ENCODE data around the gene STAG3.
"Not testable (repeated sequence)": the region's sequence is repeated elsewhere in the genome, so short reads cannot be mapped to it uniquely, and the experiment has no call there.

Gene STAG3, protein sequence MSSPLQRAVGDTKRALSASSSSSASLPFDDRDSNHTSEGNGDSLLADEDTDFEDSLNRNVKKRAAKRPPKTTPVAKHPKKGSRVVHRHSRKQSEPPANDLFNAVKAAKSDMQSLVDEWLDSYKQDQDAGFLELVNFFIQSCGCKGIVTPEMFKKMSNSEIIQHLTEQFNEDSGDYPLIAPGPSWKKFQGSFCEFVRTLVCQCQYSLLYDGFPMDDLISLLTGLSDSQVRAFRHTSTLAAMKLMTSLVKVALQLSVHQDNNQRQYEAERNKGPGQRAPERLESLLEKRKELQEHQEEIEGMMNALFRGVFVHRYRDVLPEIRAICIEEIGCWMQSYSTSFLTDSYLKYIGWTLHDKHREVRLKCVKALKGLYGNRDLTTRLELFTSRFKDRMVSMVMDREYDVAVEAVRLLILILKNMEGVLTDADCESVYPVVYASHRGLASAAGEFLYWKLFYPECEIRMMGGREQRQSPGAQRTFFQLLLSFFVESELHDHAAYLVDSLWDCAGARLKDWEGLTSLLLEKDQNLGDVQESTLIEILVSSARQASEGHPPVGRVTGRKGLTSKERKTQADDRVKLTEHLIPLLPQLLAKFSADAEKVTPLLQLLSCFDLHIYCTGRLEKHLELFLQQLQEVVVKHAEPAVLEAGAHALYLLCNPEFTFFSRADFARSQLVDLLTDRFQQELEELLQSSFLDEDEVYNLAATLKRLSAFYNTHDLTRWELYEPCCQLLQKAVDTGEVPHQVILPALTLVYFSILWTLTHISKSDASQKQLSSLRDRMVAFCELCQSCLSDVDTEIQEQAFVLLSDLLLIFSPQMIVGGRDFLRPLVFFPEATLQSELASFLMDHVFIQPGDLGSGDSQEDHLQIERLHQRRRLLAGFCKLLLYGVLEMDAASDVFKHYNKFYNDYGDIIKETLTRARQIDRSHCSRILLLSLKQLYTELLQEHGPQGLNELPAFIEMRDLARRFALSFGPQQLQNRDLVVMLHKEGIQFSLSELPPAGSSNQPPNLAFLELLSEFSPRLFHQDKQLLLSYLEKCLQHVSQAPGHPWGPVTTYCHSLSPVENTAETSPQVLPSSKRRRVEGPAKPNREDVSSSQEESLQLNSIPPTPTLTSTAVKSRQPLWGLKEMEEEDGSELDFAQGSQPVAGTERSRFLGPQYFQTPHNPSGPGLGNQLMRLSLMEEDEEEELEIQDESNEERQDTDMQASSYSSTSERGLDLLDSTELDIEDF

DNA sequence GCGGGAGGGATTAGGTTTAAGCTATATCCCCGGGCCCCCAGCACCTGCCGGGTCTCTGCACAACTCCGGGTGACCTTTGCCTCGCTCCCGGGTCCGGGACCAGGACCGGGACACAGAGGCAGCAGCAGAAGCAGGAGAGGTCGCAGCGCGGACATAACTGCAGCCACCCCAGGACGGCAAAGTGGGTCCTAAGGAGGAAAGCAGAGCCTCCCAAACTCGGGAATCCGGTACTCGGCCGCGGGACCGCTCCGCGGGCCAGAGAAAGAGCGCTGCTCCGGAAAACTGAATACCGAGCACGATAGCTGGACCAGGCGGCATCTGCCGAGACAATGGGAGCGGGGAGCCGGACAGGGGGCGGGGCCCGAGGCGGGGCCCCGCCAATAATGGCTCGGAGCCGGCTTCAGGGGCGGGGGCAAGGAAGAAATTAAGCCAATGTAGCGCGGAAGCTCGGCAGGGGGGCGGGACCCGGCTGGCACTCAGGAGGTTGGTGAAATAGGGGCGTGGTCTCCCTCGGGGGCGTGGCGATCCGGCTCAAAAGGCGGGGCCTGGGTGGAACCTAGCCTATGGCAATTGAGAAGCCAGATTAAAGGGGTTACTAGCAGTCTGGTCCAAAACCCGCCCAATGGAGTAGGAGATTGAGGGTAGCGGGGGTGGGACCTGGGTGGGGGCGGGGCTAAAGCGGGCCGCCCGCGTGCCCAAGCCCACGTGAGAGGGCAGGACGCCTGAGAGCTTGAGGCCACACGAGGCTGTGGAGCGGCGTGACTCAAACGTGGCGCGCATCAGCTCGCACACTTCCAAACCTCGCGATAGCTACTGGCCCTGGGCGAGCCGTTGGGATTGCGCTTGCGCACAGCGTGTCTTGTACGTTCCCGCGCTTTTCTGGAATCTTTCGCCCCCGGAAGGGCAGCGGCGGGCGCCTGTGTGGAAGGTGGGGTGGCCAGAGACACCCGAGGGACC is at the start of gene STAG3, which contains the start of gene GPC2:
TSS of gene STAG3 (plus strand) at position 874 of the 957 bp plus-strand sequence. CDS start 2,639 bp downstream, outside the sequence.
TSS of gene GPC2 (minus strand) at position 337 of the 957 bp plus-strand sequence. CDS start at position 155, 182 bp downstream.
- DNase-seq = peak; percentile 90

- no peak for DNase-seq
These were observed 49.1 kb upstream of the STAG3 start for GRCh38 chr7:100128637-100128963.

DNA sequence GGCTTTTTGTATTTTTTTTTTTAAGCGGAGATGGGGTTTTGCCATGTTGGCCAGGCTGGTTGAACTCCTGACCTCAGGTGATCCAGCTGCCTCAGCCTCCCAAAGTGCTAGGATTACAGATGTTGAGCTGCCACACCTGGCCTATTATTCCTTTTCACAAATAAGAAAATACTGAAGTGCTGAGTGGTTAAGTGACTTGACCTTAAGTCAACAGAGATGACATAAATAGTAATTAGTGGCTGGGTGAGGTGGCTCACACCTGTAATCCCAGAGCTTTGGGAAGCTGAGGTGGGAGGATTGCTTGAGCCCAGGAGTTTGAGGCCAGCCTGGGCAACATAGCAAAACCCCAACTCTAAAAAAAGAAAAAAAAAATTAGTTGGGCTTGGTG is 47.5 kb upstream of the STAG3 start:
- not testable (repeated sequence) for DNase-seq

DNA sequence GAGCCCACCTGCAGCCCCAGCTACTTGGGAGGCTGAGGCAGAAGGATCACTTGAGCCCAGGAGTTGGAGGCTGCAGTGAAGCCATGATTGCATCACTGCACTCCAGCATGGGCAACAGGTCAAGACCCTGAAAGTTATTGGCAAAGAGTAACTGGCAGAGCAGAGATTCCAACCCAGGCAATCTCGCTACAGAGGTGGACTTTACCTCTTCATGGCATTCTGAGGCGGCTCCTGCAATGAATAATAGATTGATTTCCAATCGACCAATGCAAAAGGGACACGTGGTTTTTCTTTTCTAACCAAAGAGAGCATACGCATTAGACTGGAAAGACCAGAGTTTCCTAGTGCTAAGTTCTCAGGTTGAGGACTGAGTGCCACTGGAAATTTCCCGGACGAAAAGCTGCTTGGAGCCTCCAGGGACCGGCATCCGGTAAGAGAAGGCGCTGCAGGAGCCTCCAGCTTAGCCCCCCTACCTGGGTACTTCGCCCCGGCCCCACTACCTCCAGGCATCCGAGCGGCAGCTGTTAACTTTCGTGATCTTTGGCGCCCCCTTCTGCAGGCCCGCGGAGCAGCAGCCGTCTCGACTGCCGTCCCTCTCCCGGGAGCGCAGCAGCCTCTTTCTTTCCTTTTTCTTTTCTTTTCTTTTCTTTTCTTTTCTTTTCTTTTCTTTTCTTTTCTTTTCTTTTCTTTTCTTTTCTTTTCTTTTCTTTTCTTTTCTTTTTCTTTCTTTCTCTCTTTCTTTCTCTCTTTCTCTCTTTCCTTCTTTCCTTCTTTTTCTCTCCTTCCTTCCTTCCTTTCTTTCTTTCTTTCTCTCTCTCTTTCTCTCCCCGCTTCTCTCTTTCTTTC is 46.9 kb upstream of the STAG3 start:
- no peak for DNase-seq

GRCh38 chr7:100132126-100132525 is 45.6 kb upstream of the STAG3 start:
- DNase-seq = no peak

GRCh38 chr7:100132697-100133151 is 45.0 kb upstream of the STAG3 start:
- DNase-seq = peak; percentile 16

DNA sequence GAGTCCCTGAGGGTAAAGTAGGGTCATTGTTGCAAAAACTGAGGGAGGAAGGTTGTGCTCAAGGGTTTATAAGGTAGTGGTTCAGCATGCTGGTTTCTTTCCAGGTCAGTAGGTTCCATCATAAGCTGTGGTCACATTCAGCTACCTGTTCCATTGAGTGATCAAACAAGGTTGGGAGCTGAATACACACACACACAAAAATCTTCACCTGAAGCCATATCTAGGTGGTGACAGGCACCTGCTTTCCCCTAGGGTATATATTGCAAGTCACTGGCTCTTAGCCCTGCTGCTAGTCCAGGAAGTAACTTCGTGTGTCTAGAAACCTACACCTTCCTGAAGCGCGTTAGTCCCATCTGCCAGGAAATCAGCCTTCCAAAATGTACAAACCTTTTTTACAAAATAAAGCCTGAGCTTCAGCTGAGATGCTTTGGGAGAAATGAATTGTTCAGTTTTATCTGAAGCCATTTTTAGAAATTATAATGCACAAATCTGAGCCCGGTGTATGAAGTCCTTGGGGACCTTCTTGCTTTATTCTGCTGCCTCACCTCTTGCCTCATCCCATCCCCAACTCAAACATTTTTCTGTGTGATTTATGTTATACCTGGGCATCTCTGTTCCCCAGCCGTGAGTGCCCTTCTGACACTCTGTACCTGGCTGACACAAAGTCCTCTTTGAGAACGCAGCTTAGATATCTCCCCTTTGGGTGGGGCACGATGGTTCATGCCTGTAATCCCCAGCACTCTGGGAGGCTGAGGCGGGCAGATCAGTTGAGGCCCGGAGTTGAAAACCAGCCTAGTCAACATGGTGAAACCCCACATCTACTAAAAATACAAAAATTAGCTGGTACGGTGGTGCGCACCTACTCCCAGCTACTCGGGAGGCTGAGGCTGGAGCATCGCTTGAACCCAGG is 39.6 kb upstream of the STAG3 start:
- DNase-seq = no peak

GRCh38 chr7:100141555-100141949 is 36.2 kb upstream of the STAG3 start:
- no peak for DNase-seq

DNA sequence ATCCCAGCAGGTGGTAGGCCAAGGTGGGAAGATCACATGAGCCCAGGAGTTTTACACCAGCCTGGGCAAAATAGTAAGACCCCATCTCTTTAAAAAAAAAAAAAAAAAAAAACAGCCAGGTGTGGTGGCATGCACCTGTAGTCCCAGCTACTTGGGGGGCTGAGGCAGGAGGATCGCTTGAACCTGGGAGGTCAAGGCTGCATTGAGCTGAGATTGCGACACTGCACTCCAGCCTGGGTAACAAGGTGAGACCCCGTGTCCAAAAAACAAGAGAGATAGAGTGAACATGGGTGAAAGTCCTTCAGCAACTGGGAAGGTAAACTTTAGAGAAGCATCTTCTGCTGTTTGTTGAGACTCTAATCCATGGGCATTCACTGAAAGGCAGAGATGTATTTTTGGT is 35.3 kb upstream of the STAG3 start:
- no peak for DNase-seq

GRCh38 chr7:100146350-100146749 is 31.4 kb upstream of the STAG3 start:
- DNase-seq = not testable (repeated sequence)

DNA sequence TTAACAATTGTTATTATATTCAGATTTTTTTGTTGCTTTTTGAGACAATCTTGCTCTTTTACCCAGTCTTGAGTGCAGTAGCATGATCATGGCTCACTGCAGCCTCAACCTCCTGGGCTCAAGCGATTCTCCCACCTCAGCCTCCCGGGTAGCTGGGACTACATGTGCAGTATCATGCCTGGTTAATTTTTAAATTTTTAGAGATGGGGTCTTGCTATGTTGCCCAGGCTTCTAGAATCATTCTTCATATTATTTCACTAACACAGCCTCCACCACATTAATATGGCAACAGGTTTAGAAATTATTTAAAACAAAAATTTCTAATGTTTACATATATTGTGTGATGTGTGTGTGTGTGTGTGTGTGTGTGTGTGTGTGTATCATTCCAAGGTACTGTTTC is 30.4 kb upstream of the STAG3 start:
- DNase-seq = no peak

DNA sequence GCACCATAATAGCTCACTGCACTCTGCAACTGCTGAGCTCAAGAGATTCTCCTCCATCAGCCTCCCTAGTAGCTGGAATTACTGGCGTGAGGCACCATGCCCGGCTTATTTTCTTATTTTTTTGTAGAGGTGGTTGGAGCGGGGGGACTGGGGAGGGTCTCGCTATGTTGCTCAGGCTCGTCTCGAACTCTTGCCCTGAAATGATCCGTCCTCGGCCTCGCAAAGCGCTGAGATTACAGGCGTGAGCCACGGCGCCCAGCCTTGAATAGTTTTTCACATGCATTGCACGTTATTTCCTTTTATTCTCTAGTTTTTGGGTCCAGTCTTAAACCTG is 29.5 kb upstream of the STAG3 start:
- no peak for DNase-seq

- peak; percentile 97 for DNase-seq
These were observed 29.0 kb upstream of the STAG3 start, which contains the start of gene LAMTOR4 for GRCh38 chr7:100148559-100149328. TSS of gene LAMTOR4 (plus strand) at chr7:100148918. CDS start at chr7:100148973, 55 bp downstream.

DNA sequence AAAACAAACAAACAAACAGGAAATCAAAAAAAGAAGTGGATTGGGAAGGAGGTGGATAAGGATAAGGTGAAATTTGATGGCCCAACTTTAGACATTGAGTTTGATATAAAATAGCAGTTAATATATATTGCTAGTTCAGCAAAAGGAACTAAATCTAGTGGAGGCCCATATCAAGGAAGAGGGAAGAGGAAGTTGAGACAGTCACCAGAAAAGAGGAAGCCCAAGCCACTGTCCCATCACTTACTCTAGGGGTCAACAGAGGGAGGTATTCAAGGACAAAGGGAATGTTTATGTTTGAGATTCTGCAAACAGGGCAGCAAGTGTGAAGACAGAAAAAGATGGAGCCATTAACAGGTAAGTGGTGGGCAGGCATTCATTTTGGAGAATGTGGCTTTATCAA is 25.3 kb upstream of the STAG3 start:
- DNase-seq = no peak

- DNase-seq = no peak
These were observed 24.6 kb upstream of the STAG3 start for GRCh38 chr7:100152937-100153666.

DNA sequence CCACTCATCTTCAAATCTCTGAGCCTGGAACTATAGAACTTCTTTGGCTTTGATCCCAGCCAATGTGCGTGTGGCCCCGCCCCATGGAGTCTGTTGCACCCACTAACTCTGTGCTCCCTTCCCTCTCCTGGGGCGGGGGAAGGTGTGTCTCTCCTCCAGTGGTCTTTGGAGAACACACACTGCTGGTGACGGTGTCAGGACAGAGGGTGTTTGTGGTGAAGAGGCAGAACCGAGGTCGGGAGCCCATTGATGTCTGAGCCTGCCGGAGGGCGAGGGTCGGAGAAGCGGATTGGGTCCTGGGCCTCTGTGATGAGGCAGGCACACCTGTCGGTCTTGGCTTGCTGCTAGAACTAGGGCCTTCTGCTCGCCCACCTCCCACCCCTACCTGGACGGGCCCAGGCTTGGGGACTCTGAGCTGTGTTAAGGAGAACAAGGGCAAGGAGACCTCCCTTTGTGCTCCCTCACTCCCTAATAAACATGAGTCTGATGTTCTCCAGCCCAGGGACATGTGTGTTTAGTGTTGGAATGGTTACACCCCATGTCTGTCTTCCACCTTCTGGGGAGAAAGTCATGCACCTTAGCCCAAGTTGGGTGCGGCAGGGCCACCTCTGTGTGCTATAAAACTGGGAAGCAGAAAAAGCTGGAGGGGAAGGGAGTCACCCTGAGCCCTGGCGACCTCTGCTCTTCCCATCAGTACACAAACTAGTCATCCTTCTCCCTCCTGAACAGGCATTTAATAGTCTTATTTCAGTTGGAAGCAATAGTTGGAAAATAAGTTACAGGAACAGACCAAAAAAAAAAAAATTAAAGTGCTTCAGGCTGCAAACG is 23.8 kb upstream of the STAG3 start:
- DNase-seq = no peak

Data from NCI-H446 treated with DMSO at 0.1 percent for 48 hours (cell line).